ENCODE measurements around the gene KCTD16.

KCTD16 gene

GRCh38 chr5:144522698-144523097 lies 352.0 kb downstream of the KCTD16 start:
- Histone ChIP-seq H3K27ac (ENCODE audit: low read length) (no peak overlapping the region), H3K36me3 (ENCODE audit: control insufficient read depth, low read depth, low read length) (no peaks in the 10 kb centered on the region), H3K9ac (ENCODE audit: low read length) (no peak overlapping the region), H3K4me1 (ENCODE audit: control insufficient read depth, low read depth, low read length) (no peaks in the 10 kb centered on the region), H3K27me3 (ENCODE audit: control insufficient read depth, insufficient read depth, low read length) (no peaks in the 10 kb centered on the region), H3K9me3 (ENCODE audit: control insufficient read depth, low read depth, low read length) (no peaks in the 10 kb centered on the region), H3K4me3 (ENCODE audit: low read length) (no peak overlapping the region)

DNA sequence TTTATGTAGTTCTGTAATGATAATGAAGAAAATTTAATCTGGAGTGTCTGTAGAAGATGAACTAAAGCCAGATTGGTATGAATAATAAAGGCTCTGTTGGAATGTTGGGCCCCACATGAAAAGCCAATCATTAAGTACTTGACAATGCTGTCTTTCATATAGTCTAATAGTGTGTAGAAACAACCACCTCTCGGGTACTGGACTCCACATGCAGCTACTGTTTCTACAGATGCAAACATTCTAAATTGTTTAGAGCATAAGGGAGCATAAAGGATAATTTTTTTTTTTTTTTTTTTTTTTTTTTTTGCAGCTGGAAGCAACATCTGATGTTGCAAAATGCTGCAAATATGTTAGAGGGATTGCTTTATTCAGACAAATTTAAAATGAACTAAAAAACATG lies 354.3 kb downstream of the KCTD16 start:
- no peaks in the 10 kb centered on the region for H3K4me1 ChIP-seq (ENCODE audit: control insufficient read depth, low read depth, low read length)
- no peak overlapping the region for H3K9ac ChIP-seq (ENCODE audit: low read length)
- no peaks in the 10 kb centered on the region for H3K36me3 ChIP-seq (ENCODE audit: control insufficient read depth, low read depth, low read length)
- no peak overlapping the region for H3K27ac ChIP-seq (ENCODE audit: low read length)
- no peaks in the 10 kb centered on the region for H3K9me3 ChIP-seq (ENCODE audit: control insufficient read depth, low read depth, low read length)
- no peak overlapping the region for H3K4me3 ChIP-seq (ENCODE audit: low read length)
- no peaks in the 10 kb centered on the region for H3K27me3 ChIP-seq (ENCODE audit: control insufficient read depth, insufficient read depth, low read length)

- no peaks in the 10 kb centered on the region for H3K27me3 ChIP-seq (ENCODE audit: control insufficient read depth, insufficient read depth, low read length)
- no peak overlapping the region for H3K9ac ChIP-seq (ENCODE audit: low read length)
- H3K4me1 ChIP-seq (ENCODE audit: control insufficient read depth, low read depth, low read length): no peaks in the 10 kb centered on the region
- no peak overlapping the region for H3K27ac ChIP-seq (ENCODE audit: low read length)
- no peaks in the 10 kb centered on the region for H3K36me3 ChIP-seq (ENCODE audit: control insufficient read depth, low read depth, low read length)
- H3K9me3 ChIP-seq (ENCODE audit: control insufficient read depth, low read depth, low read length): no peaks in the 10 kb centered on the region
- H3K4me3 ChIP-seq (ENCODE audit: low read length): no peak overlapping the region
Measured at GRCh38 chr5:144531188-144531587, 360.5 kb downstream of the KCTD16 start.
